Activated naive CD8-positive, alpha-beta T cell (primary cell): ENCODE measurements around the gene IFI44.
A peak's percentile ranks its signal among the peaks of the same experiment; 100 is the strongest.

Source experiments
- H3K27ac Mint-ChIP-seq: one replicate; pipeline ENCODE4 v1.8.0; 2021; ENCODE audit warnings: mixed read lengths
- H3K27me3 Mint-ChIP-seq: one replicate; pipeline ENCODE4 v1.8.0; 2021; ENCODE audit warnings: mixed read lengths
- H3K36me3 Mint-ChIP-seq: one replicate; pipeline ENCODE4 v1.8.0; 2021; ENCODE audit warnings: mixed read lengths
- H3K4me1 Mint-ChIP-seq: one replicate; pipeline ENCODE4 v1.8.0; 2021; ENCODE audit warnings: low read depth, mixed read lengths
- H3K4me3 Mint-ChIP-seq: one replicate; pipeline ENCODE4 v1.8.0; 2021; ENCODE audit warnings: mild to moderate bottlenecking, mixed read lengths
- H3K9me3 Mint-ChIP-seq: one replicate; pipeline ENCODE4 v1.8.0; 2021; ENCODE audit warnings: low read depth, mixed read lengths

The IFI44 gene

GRCh38 chr1:78630600-78630999 lies 19.0 kb upstream of the IFI44 start:
- Mint-ChIP-seq H3K27ac (no peak overlapping the region), H3K4me1 (peaks cover 20% of the 10 kb centered on the region), H3K4me3 (no peak overlapping the region), H3K9me3 (peaks cover 4% of the 10 kb centered on the region), H3K27me3 (no peaks in the 10 kb centered on the region), H3K36me3 (peaks cover 23% of the 10 kb centered on the region)

- Mint-ChIP-seq H3K9me3 (peaks cover 4% of the 10 kb centered on the region), H3K27me3 (no peaks in the 10 kb centered on the region), H3K4me3 (no peak overlapping the region), H3K36me3 (peaks cover 23% of the 10 kb centered on the region), H3K27ac (no peak overlapping the region), H3K4me1 (peaks cover 7% of the 10 kb centered on the region)
Measured at GRCh38 chr1:78633209-78633608, 16.4 kb upstream of the IFI44 start.

- no peak overlapping the region for H3K27ac Mint-ChIP-seq
- H3K36me3 Mint-ChIP-seq, result peaks cover 44% of the 10 kb centered on the region
- peaks cover 14% of the 10 kb centered on the region for H3K9me3 Mint-ChIP-seq
- H3K4me1 Mint-ChIP-seq, result peaks cover 24% of the 10 kb centered on the region
- H3K27me3 Mint-ChIP-seq, result no peaks in the 10 kb centered on the region
- no peak overlapping the region for H3K4me3 Mint-ChIP-seq
Measured at GRCh38 chr1:78640462-78640861, 9.2 kb upstream of the IFI44 start.

- Mint-ChIP-seq H3K4me3 (no peak overlapping the region), H3K27ac (no peak overlapping the region), H3K4me1 (peaks cover 34% of the 10 kb centered on the region), H3K36me3 (peaks cover 41% of the 10 kb centered on the region), H3K9me3 (peaks cover 14% of the 10 kb centered on the region), H3K27me3 (no peaks in the 10 kb centered on the region)
Measured at GRCh38 chr1:78641558-78641957, 8.1 kb upstream of the IFI44 start.

- Mint-ChIP-seq H3K36me3 (peaks cover 27% of the 10 kb centered on the region), H3K27ac (peak overlapping the region; percentile 22), H3K4me3 (no peak overlapping the region), H3K27me3 (no peaks in the 10 kb centered on the region), H3K9me3 (peaks cover 26% of the 10 kb centered on the region), H3K4me1 (peaks cover 63% of the 10 kb centered on the region)
Measured at GRCh38 chr1:78645723-78646122, 3.9 kb upstream of the IFI44 start.

GRCh38 chr1:78647238-78647637 lies 2.4 kb upstream of the IFI44 start:
- H3K27ac Mint-ChIP-seq, result no peak overlapping the region
- H3K9me3 Mint-ChIP-seq, result peaks cover 24% of the 10 kb centered on the region
- H3K4me3 Mint-ChIP-seq, result no peak overlapping the region
- H3K36me3 Mint-ChIP-seq, result peaks cover 16% of the 10 kb centered on the region
- no peaks in the 10 kb centered on the region for H3K27me3 Mint-ChIP-seq
- H3K4me1 Mint-ChIP-seq, result peaks cover 78% of the 10 kb centered on the region

GRCh38 chr1:78650114-78650660 lies 556 bp downstream of the IFI44 start:
- Mint-ChIP-seq H3K27me3 (no peaks in the 10 kb centered on the region), H3K9me3 (peaks cover 11% of the 10 kb centered on the region), H3K27ac (peak overlapping the region; percentile 75), H3K36me3 (peaks cover 4% of the 10 kb centered on the region), H3K4me1 (peaks cover 80% of the 10 kb centered on the region), H3K4me3 (peak overlapping the region; percentile 94)

GRCh38 chr1:78651241-78651640 lies 1.6 kb downstream of the IFI44 start:
- H3K9me3 Mint-ChIP-seq, result peaks cover 11% of the 10 kb centered on the region
- peaks cover 78% of the 10 kb centered on the region for H3K4me1 Mint-ChIP-seq
- peak overlapping the region; percentile 94 for H3K4me3 Mint-ChIP-seq
- H3K27me3 Mint-ChIP-seq, result no peaks in the 10 kb centered on the region
- H3K36me3 Mint-ChIP-seq, result peaks cover 10% of the 10 kb centered on the region
- H3K27ac Mint-ChIP-seq, result peak overlapping the region; percentile 75

- peaks cover 10% of the 10 kb centered on the region for H3K36me3 Mint-ChIP-seq
- no peaks in the 10 kb centered on the region for H3K27me3 Mint-ChIP-seq
- H3K4me3 Mint-ChIP-seq, result peak overlapping the region; percentile 94
- H3K4me1 Mint-ChIP-seq, result peaks cover 70% of the 10 kb centered on the region
- H3K27ac Mint-ChIP-seq, result peak overlapping the region; percentile 35
- H3K9me3 Mint-ChIP-seq, result peaks cover 11% of the 10 kb centered on the region
Measured at GRCh38 chr1:78652019-78652560, 2.5 kb downstream of the IFI44 start.

GRCh38 chr1:78658901-78659300 lies 9.3 kb downstream of the IFI44 start:
- Mint-ChIP-seq H3K4me3 (no peak overlapping the region), H3K4me1 (peaks cover 22% of the 10 kb centered on the region), H3K36me3 (peaks cover 28% of the 10 kb centered on the region), H3K9me3 (no peaks in the 10 kb centered on the region), H3K27me3 (no peaks in the 10 kb centered on the region), H3K27ac (no peak overlapping the region)

GRCh38 chr1:78663923-78664322 lies 14.3 kb downstream of the IFI44 start:
- H3K36me3 Mint-ChIP-seq, result peaks cover 21% of the 10 kb centered on the region

GRCh38 chr1:78664763-78665162 lies 15.1 kb downstream of the IFI44 start:
- Mint-ChIP-seq H3K27ac (no peak overlapping the region), H3K27me3 (no peaks in the 10 kb centered on the region), H3K4me3 (no peak overlapping the region), H3K4me1 (no peaks in the 10 kb centered on the region), H3K36me3 (peaks cover 15% of the 10 kb centered on the region), H3K9me3 (no peaks in the 10 kb centered on the region)

More at GRCh38 chr1:78663923-78664322, 14.3 kb downstream of the IFI44 start:
- Mint-ChIP-seq H3K9me3 (no peaks in the 10 kb centered on the region), H3K4me3 (no peak overlapping the region), H3K4me1 (no peaks in the 10 kb centered on the region), H3K27ac (no peak overlapping the region), H3K27me3 (no peaks in the 10 kb centered on the region)

GRCh38 chr1:78665809-78666208 lies 16.2 kb downstream of the IFI44 start:
- Mint-ChIP-seq H3K27ac (no peak overlapping the region), H3K9me3 (no peaks in the 10 kb centered on the region), H3K4me1 (no peaks in the 10 kb centered on the region), H3K4me3 (no peak overlapping the region), H3K36me3 (peaks cover 13% of the 10 kb centered on the region), H3K27me3 (no peaks in the 10 kb centered on the region)

GRCh38 chr1:78667939-78668338 lies 18.3 kb downstream of the IFI44 start:
- peaks cover 6% of the 10 kb centered on the region for H3K36me3 Mint-ChIP-seq
- no peaks in the 10 kb centered on the region for H3K9me3 Mint-ChIP-seq
- H3K27me3 Mint-ChIP-seq, result no peaks in the 10 kb centered on the region
- H3K4me1 Mint-ChIP-seq, result peaks cover 8% of the 10 kb centered on the region
- H3K4me3 Mint-ChIP-seq, result no peak overlapping the region
- no peak overlapping the region for H3K27ac Mint-ChIP-seq

- H3K27me3 Mint-ChIP-seq, result no peaks in the 10 kb centered on the region
- H3K36me3 Mint-ChIP-seq, result peaks cover 2% of the 10 kb centered on the region
- H3K27ac Mint-ChIP-seq, result no peak overlapping the region
- no peak overlapping the region for H3K4me3 Mint-ChIP-seq
- H3K4me1 Mint-ChIP-seq, result peaks cover 8% of the 10 kb centered on the region
- no peaks in the 10 kb centered on the region for H3K9me3 Mint-ChIP-seq
Measured at GRCh38 chr1:78668427-78668826, 18.8 kb downstream of the IFI44 start.

GRCh38 chr1:78672428-78672827 lies 22.8 kb downstream of the IFI44 start:
- Mint-ChIP-seq H3K27me3 (no peaks in the 10 kb centered on the region), H3K9me3 (no peaks in the 10 kb centered on the region), H3K4me1 (peaks cover 8% of the 10 kb centered on the region)

More at GRCh38 chr1:78672428-78672827, 22.8 kb downstream of the IFI44 start:
- H3K36me3 Mint-ChIP-seq, result no peaks in the 10 kb centered on the region
- H3K27ac Mint-ChIP-seq, result no peak overlapping the region
- no peak overlapping the region for H3K4me3 Mint-ChIP-seq
